GM11168 (cell line): ENCODE measurements around the gene SUMF1.

Source experiments
- in situ Hi-C: fragments of 300-500 bp; cut with MboI; formaldehyde crosslinking; loops from one replicate; pipeline ENCODE4 v1.12.0; 2022; ENCODE audit warnings: low sequenced_read_pairs; ENCODE audit not compliant: unreplicated experiment

Gene SUMF1

GRCh38 chr3:4498446-4498845 lies 31.4 kb upstream of the SUMF1 start:
- in situ Hi-C loops = no loop called here

DNA sequence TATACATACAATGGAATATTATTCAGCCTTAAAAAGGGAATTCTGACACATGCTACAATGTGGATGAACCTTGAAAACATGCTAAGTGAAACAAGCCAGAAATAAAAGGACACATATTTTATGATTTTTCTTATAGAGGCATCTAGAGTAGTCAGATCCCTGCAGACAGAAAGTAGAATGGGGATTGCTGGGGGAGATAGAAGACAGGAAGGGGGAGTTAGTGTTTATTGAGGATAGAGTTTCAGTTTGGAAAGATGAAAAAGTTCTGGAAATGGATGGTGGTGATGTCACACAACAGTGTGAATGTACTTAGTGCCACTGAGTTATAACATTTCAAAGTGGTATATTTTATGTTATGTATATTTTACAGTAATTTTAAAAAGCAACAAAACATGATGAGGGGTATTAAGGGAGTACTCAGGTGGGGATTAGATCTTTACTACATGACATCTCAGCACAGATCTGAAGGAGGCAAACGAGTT lies 30.8 kb upstream of the SUMF1 start:
- in situ Hi-C loops = no loop called here

- in situ Hi-C loops = no loop called here
Measured at GRCh38 chr3:4497005-4497692, 30.1 kb upstream of the SUMF1 start.

DNA sequence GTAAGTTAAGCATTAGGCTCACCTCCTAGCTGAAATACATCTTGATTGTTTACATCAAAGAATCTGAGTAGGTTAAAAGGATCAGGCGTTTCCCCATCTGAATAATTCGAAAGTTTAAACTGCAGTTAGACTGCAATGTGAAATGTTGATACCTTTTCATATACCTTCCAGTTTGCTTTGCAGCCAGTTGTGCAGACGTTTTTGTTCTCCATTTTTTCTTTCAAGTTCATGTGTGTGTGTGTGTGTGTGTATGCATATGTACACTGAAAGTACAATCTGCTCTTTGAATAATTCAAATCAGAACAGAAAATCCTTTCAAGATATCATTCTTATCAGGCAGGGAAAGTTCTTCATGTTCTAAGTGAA lies 29.0 kb upstream of the SUMF1 start:
- in situ Hi-C loops = no loop called here

DNA sequence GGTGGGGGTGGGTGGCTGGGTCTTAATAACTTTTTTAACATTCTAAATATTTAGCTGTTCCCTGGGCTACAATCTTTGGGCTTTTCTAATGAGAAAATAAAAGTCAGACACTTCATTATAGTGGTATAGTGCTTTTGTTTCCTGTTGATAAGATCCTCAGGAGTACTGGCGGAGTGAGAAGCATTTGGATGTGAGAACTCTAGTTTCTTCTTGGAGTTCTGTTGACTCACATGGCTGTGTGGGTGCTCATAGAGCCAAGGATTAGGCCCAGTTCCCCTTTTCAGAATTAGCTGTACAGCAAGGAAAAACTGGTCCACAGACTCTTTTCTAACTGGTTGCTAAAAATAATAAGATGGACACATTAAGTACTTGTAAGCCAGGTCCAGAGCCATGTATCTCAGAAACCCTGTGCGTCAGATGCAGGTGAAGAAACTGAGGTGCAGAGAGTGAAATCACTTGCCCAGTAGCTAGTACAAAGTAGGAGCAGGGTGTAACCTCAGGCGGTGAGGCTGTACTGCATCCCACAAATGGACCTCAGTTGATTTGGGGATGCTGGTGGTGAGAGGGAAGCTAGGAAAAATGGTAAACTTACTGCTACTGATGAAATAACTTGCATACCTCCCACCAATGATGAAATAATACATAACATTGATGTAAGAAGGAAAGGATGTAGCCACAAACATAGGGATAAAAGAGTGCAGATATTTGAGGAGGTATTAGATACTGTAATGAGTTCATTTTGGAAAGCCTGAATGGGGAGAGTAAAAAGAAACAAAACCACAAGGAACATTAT lies 28.4 kb upstream of the SUMF1 start:
- in situ Hi-C loops = no loop called here

DNA sequence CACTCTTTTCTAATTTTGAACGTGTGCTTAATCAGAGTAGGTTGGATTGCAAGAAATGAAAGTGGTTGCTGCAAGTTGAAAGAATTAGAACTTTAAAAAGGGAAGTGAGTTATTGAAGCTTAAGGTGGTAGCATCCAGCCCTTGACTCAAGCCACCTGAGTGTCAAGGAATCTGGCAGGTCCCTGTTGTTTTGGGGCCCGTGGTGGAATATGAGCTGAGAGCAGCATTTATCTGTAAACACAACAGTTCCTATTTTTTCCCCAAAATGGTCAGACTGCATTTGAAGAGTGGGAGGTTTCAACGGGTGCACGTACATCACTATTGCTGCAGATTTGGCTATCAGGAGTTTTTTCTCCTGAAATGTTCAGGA lies 27.8 kb upstream of the SUMF1 start:
- in situ Hi-C loops = no loop called here

DNA sequence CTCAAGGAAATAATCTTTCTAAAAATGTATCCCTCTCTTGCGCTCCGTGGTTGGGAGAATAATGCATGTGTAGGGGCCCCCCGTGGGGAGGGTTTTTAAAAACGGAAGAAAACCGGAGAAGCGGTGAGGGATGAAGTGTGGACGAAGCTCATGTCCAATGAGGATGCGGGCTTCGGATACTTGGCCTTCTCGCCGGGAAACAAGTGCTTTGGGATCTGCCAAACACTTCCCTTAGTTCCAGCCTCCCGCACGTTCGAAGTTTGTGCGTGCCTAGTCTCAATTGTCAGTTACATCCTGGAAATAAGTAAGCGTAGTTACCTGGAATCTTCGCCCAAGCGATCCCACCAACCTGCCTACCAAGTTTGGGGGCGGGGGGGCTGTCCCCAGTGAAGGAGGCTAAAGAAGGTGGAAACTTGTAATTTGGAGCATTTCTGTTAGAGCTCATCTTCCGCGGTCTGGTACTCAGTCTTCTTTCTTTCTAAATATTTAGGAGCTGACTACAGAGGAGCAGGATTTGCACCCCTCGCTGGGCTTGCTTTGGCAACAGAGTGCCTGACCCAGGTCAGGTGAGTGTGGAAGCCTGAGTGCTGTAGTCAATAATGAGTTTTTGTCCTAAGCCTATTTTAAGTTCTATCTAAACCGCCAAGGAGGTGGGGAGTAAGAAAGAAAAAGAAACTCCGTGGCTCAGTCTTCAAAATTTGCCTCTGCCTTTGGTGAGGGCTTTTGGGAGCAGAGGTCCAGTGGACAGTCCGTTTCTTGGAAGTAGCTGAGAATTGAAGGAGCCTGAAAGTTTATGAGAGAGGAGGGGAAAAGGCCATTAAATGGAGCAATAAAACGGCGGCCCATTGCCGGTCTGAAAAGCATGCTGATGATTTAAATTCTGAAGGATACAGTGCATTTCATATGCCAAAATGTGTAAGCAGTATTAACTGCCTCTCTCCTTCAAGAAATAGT lies 27.1 kb upstream of the SUMF1 start:
- in situ Hi-C loops = no loop called here

DNA sequence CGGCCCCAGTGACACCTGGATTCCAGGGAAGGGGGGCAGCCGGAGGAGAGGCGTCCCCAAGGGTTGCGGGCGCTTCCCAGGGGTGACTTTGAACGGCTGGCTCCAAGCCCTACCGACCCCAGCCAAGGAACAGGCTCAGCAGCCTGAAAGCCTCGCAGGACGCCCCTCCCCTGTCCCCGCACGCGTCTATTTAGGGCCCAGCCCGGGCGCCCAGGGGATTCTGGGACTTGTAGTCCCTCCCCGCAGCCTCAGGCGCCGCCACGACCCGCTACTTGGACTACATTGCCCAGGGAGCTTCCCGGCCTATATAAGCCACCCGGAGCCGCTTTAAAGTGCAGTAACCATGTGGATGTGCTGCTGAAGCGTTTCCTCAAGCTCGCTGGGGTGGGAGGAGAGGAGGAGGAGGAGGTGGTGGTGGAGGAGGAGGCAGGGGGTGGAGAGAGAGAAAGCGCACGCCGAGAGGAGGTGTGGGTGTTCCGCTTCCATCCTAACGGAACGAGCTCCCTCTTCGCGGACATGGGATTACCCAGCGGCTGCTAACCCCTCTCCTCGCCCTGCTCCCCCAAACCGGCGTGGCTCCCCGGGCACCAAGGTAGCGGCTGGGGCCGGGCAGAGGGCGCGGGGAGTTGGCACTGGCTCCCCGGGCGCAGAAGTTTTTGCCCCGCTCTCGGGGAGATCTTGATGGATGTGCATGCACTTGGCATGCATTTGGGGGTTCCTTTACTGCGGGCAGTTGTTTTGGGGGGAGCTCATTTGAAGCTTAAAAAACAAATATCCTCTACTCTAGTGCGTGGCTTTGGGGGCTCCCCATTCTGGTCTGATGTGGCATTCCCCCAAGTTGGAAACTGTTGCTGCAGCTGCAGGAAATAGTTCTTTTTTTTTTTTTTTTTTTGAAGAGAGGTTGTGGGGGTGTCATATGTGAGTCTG lies 26.2 kb upstream of the SUMF1 start, which contains the start of gene ITPR1:
TSS of gene ITPR1 (plus strand) at position 335 of the 927 bp plus-strand sequence. CDS start 23,144 bp downstream, outside the sequence.
- in situ Hi-C loops = no loop called here

DNA sequence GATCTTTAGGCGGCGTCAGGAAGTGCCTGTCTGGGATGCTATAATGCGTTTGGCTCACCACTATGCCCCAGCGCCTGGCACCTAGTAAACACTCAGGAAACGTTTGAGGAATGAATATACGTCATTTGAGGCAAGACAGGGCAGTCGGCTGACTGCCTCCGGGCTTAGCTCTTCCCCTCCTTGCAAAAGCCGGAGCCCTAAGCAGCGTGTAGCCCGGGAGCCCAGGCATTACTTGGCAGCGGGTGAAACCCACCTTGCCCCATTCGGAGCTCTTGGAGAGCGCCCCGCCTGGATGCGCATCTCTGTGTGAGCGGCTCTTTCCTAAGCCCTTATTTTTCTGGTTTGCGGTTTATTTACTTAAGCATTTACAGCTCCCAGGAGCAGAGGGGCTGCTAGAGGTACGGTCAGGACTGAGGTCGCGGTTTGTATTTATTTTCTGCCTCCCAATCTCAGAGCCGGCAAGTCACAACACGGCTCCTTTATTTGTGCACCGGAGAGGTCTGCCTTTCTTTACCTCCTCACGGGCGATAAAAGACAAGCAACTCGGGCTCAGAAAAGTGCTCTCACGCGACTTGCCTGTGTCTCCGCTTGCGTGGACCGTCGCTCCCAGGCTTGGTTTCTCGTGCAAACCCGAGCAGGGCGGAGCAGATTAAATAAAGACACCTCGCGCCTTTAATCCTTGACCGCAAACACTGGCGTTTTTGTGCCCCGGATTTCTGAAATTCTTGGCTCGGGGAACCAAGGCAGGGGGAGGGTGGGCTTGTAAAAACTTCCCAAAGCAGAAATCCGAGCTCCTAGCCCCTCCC lies 25.3 kb upstream of the SUMF1 start:
- in situ Hi-C loops = no loop called here

DNA sequence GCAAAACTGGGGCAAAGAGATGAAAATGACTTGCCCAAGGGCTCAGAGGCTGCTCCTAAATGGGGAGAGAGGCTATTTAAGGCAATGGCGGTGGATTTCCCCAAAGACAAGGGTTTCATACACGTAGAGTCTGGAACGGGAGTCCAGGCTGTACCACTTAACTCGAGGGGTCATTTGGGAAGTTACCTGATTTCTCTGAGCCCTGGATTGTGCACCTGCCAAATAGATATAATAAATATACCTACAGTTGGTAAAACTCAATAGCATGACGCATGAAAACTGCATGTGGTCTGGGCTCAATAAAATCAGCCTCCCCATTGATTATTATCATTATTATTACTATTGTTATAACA lies 24.8 kb upstream of the SUMF1 start:
- in situ Hi-C loops = no loop called here

DNA sequence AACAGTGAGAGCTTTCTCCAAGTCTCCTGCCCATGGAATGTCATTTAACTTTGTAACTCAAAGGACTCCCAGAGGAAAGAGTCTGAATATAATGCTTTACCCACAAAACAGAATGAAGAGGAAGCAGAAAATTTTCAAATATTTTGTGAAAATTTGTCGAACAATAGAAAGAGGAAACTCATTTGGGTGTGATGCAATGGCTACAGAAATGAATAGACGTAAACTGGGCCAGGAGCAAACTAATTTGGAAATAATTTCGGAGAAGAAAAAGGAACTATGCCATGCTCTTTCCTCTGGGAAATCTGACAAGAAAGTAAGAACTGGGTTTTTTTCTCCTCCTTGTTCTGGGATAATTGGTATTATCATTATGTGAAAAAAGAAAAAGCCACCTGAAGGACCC lies 11.2 kb upstream of the SUMF1 start:
- in situ Hi-C loops = no loop called here

DNA sequence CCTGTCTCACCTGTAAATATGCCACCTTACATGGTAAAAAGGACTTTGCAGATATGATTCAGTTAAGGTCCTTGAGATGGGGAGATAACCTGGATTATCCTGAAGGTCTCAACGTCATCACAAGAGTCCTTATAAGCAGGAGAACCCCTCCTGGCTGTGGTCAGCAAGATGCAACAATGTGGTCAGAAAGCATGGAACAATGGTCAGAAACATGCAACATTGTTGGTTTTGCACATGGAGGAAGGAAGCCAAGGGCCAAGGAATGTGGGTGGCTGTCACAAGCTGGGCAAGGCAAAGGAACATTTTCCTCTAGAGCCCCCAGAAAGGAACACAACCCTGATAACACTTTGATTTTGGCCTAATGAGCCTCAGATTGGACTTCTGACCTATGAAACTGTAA lies 9.4 kb upstream of the SUMF1 start:
- in situ Hi-C loops = no loop called here

DNA sequence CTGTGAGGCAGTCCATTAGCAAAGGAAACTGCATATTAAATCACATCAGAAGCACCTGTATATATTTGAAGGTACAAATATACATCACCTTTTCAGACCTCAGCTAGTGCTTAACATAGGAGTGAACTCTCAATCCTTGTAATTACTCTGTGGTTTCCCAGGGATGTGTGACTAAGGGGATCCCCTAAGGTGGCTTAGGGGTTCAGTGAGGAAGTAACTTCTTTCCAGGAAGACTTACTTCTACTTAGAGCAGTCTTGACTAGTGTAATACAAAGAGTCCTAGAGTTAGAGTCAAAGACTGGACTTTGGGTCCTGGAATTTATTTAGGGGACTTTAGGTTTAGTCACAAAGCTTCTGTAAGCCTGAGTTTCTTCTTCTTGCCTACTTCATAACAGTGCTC lies 8.7 kb upstream of the SUMF1 start:
- in situ Hi-C loops = no loop called here

DNA sequence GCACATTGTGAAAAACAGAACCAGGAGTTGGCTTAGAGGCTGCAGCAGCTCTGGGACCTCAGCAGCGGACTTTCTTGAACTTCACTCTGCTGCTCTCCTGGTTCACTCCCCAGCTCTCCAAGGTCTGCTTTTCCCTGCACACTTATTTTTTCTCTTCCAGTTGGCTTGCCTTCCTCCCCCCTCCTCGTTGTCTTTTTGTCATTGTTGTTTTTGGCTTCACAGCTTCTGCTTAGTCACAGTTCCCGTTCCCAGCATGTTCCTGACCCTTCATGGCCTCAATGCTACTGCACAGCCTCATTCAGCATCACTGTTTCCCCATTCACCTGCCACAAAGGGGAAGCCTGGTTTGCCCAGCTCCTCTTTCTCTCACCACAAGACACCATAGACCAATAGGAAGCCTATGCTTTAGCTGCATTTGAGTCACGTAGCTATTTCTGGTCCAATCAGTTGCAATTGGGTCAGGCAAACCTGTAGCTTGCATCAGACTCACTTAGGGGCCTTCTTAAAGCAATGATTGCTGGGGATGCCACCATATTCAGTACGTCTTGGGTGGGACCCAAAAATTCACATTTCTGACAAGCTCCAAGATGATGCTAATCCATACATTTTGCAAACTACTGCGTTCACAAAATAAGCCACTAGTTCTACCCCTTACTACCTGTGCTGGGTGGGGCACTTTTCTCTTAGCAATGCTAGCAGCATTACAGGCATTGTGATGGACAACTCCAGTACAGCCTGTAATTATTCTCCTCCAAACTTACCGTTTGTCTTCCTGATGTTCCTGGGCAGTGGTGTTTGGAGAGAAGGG lies 7.8 kb upstream of the SUMF1 start:
- in situ Hi-C loops = no loop called here

DNA sequence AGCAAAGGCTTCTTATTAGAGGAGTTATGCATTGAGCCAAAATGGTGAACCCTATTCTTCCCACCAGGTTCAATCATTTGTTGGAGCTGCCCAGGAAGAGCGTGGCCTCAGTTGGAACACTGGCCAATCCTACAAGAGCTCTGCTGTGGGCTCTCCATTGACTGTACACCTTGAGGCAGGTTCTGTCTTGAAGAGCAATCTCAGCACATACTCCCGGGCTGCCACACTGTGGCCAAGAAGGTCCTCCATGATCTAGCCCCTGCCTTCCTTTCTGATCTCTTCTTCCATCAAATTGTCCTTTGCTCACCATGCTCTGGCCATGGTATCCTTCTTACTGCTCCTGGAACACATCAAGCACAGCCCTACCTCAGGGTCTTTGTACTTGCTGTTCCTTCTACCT lies 5.7 kb upstream of the SUMF1 start:
- in situ Hi-C loops = no loop called here

DNA sequence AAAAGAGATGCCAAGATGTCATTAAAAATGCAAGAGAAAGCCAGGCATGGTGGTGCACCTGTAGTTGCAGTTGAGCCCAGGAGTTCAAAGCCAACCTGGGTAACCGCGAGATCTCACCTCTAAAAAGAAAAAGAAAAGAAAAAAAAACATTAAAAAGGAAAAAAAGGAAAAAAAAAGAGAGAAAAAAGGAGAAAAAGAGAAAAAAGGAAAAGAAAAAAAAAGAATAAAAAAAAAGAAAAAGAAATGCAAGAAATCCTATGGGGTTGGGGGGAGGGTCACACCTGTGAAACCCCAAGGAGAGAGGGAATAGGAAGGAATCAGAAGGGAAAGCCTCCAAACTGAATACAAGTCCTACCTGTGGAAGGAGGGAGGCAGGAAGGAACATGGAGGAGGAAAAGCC lies 5.2 kb upstream of the SUMF1 start:
- in situ Hi-C loops = no loop called here

- in situ Hi-C loops = no loop called here
Measured at GRCh38 chr3:4471907-4472306, 4.8 kb upstream of the SUMF1 start.

GRCh38 chr3:4467522-4467867 lies 426 bp upstream of the SUMF1 start:
- in situ Hi-C loops = no loop called here
